Panc1 (cell line): Measurements from ENCODE around the gene NID1. TPM values are rescaled to one million over a fixed set of nuclear protein-coding genes. Genes with fewer than 3 reads are reported as not detected.

Experiments
- ATAC-seq: fragments of 200-7000 bp; cut with Tn5 transposase; 2 replicates; pipeline ENCODE4 v1.9.1; 2020; ENCODE audit warnings: mild to moderate bottlenecking, moderate library complexity
- BruUV-seq: library from RNA; stranded (reverse); fragments of 400-500 nt; replicated peaks from 2 replicates; lab custom pipeline; 2021; lab: Mats Ljungman, UMichigan
- CTCF ChIA-PET: fragments of 300-600 bp; sonication (Branson Sonifier 250); formaldehyde crosslinking; loops from one replicate; lab custom pipeline; 2022; ENCODE audit warnings: antibody characterized with exemption; lab: Charles Lee
- POLR2A ChIA-PET: fragments of 300-600 bp; sonication (Branson Sonifier 250); formaldehyde crosslinking; loops from one replicate; lab custom pipeline; 2022; ENCODE audit warnings: antibody characterized with exemption; lab: Charles Lee
- DNase-seq: peaks from one replicate; pipeline ENCODE4 v3.0.0-alpha.2; 2010; ENCODE audit warnings: low read depth, low spot score
- H3K27ac ChIP-seq: 2 replicates; pipeline ENCODE4 v1.5.1; 2011; ENCODE audit warnings: mild to moderate bottlenecking, low read length, inconsistent platforms
- H3K27me3 ChIP-seq: fragments of 200-500 bp; sonication (Bioruptor generic); 2 replicates; pipeline ENCODE4 v1.6.0; 2014; ENCODE audit warnings: low read length, inconsistent platforms; ENCODE audit not compliant: control insufficient read depth, insufficient read depth
- H3K36me3 ChIP-seq: fragments of 200-500 bp; sonication (Bioruptor generic); 2 replicates; pipeline ENCODE4 v1.5.1; 2014; ENCODE audit warnings: inconsistent platforms, mild to moderate bottlenecking, low read length, moderate library complexity; ENCODE audit not compliant: control insufficient read depth, insufficient read depth
- H3K4me1 ChIP-seq: 2 replicates; pipeline ENCODE4 v1.5.1; 2011; ENCODE audit warnings: inconsistent platforms, mild to moderate bottlenecking, low read length, moderate library complexity; ENCODE audit not compliant: control insufficient read depth, insufficient read depth
- H3K4me3 ChIP-seq, 2 experiments: 2 replicates each; pipeline ENCODE4 v1.5.1; 2011 to 2012; ENCODE audit warnings: low read depth in 2 of 2, low read length in 2 of 2, mild to moderate bottlenecking in 2 of 2, inconsistent platforms in 1 of 2, moderate library complexity in 1 of 2
- H3K9me3 ChIP-seq: fragments of 200-500 bp; sonication (Bioruptor generic); 2 replicates; pipeline ENCODE4 v1.5.1; 2014; ENCODE audit warnings: low read depth, mild to moderate bottlenecking, inconsistent platforms, low read length, moderate library complexity; ENCODE audit not compliant: control insufficient read depth, insufficient read depth
- CTCF ChIP-seq: fragments of 450-650 bp; IDR thresholded peaks from 2 replicates; pipeline ENCODE4 v1.5.1; 2017; ENCODE audit warnings: mild to moderate bottlenecking
- POLR2AphosphoS5 ChIP-seq: IDR thresholded peaks from 2 replicates; pipeline ENCODE4 v1.6.1; 2012; ENCODE audit warnings: mild to moderate bottlenecking, low read depth, low read length, moderate library complexity
- REST ChIP-seq, 2 experiments: IDR thresholded peaks; 2 replicates each; pipeline ENCODE4 v1.6.1; 2011 to 2012; ENCODE audit warnings: low read depth in 2 of 2, control low read depth in 1 of 2, low read length in 1 of 2, mild to moderate bottlenecking in 1 of 2, moderate library complexity in 1 of 2; ENCODE audit not compliant: insufficient read depth in 1 of 2
- SIN3A ChIP-seq: IDR thresholded peaks from 2 replicates; pipeline ENCODE4 v1.6.1; 2012; ENCODE audit warnings: low read depth, mild to moderate bottlenecking, low read length, moderate library complexity, borderline replicate concordance; ENCODE audit not compliant: insufficient read depth
- TCF7L2 ChIP-seq: IDR thresholded peaks from 2 replicates; pipeline ENCODE4 v1.6.1; 2011; ENCODE audit warnings: mild to moderate bottlenecking, low read depth, low read length, inconsistent platforms
- in situ Hi-C: cut with HindIII; loops from 2 replicates; pipeline ENCODE4 v1.10.0; 2016; ENCODE audit warnings: low sequenced_read_pairs, low pct_unique_long_range_greater_than_20kb
- intact Hi-C: fragments of 100-400 bp; cut with micrococcal nuclease; formaldehyde crosslinking; loops from one replicate; pipeline ENCODE4 v1.10.0; 2022; ENCODE audit not compliant: unreplicated experiment
- total RNA-seq: library from RNA; stranded (reverse); gene quantifications from one replicate; pipeline ENCODE4 v1.2.1, GENCODE V29; 2021; ENCODE audit not compliant: unreplicated experiment

Gene NID1
- total RNA-seq, 1 experiment from 2014 or later: 89.3 TPM

- DNase-seq (no peak), ATAC-seq (peak; percentile 59)
- Histone ChIP-seq H3K36me3 (no peaks in the 10 kb centered on the region), H3K27ac (no peak overlapping the region), H3K4me1 (no peaks in the 10 kb centered on the region), H3K4me3 (no peak overlapping the region), H3K27me3 (no peaks in the 10 kb centered on the region), H3K9me3 (peaks cover 12% of the 10 kb centered on the region; the same call in 1 of the 2 replicates)
- in situ Hi-C loops: no loop called here
- BruUV-seq: no TSS peak
- TF ChIP-seq REST (IDR thresholded peaks at IDR 0.05; ENCODE audit: insufficient read depth in 1 of 2, low read depth in 2 of 2, low read length in 1 of 2) (no peak), TCF7L2 (no peak), POLR2AphosphoS5 (no peak), SIN3A (no peak), CTCF (no peak)
- ChIA-PET CTCF (interaction anchor here (0.6 kb wide), 2 partner anchors 27 to 360 kb away, joined by 3 to 6 read pairs; partner anchors contain the start of gene NID1), POLR2A (interaction anchor here (0.6 kb wide), 1 partner anchor 1402 kb away, joined by 6 read pairs; no protein-coding TSS in a partner anchor)
- intact Hi-C loops: no loop called here
Measured at GRCh38 chr1:236091933-236092318, 27.0 kb upstream of the NID1 start.

- H3K36me3 ChIP-seq: no peaks in the 10 kb centered on the region
- no TSS peak for BruUV-seq
- no peaks in the 10 kb centered on the region for H3K27me3 ChIP-seq
- no peak overlapping the region; the same call in 1 of the 2 replicates for H3K27ac ChIP-seq
- TF ChIP-seq REST (IDR thresholded peaks at IDR 0.05; ENCODE audit: insufficient read depth in 1 of 2, low read depth in 2 of 2, low read length in 1 of 2): no peak
- no peak for TF ChIP-seq CTCF
- TF ChIP-seq TCF7L2: no peak
- no peak for TF ChIP-seq POLR2AphosphoS5
- no peak for TF ChIP-seq SIN3A
- in situ Hi-C loops (no loop called here), intact Hi-C loops (no loop called here)
- H3K4me3 ChIP-seq: no peak overlapping the region
- no peaks in the 10 kb centered on the region for H3K4me1 ChIP-seq
- peaks cover 1% of the 10 kb centered on the region; the same call in 1 of the 2 replicates for H3K9me3 ChIP-seq
- DNase-seq (no peak), ATAC-seq (0 out of 2 replicates have a peak, but pooled peaks have one; percentile 12)
- ChIA-PET CTCF (interaction anchor here (0.6 kb wide), 1 partner anchor 27 kb away, joined by 4 read pairs; no protein-coding TSS in a partner anchor), POLR2A (no interaction called here)
Measured at GRCh38 chr1:236090741-236091147, 25.9 kb upstream of the NID1 start.
